NCI-H187 (cell line): ENCODE data around the gene ZNF148.

Experiments
- DNase-seq, 2 experiments: peaks; one replicate each; lab custom pipeline; 2025; lab: John Stamatoyannopoulos, UW

Gene ZNF148

GRCh38 chr3:125331243-125331642 is 43.9 kb downstream of the ZNF148 start:
- DNase-seq, result no peak

GRCh38 chr3:125326957-125327356 is 48.2 kb downstream of the ZNF148 start:
- DNase-seq, result no peak

GRCh38 chr3:125325746-125326145 is 49.4 kb downstream of the ZNF148 start:
- DNase-seq, result no peak

- DNase-seq, result no peak
These were observed 50.8 kb downstream of the ZNF148 start for GRCh38 chr3:125324341-125324740.

- DNase-seq, result no peak
These were observed 52.2 kb downstream of the ZNF148 start for GRCh38 chr3:125322917-125323316.

GRCh38 chr3:125322166-125322565 is 53.0 kb downstream of the ZNF148 start:
- no peak for DNase-seq

- DNase-seq, result no peak
These were observed 55.4 kb downstream of the ZNF148 start for GRCh38 chr3:125319765-125320164.

GRCh38 chr3:125318871-125319270 is 56.3 kb downstream of the ZNF148 start:
- no peak for DNase-seq

GRCh38 chr3:125318167-125318865 is 56.8 kb downstream of the ZNF148 start:
- peak in 1 of 2 experiments; percentile 8 for DNase-seq

- no peak for DNase-seq
These were observed 57.4 kb downstream of the ZNF148 start for GRCh38 chr3:125317761-125318160.

GRCh38 chr3:125316949-125317348 is 58.2 kb downstream of the ZNF148 start:
- DNase-seq, result no peak

- DNase-seq, result no peak
These were observed 58.9 kb downstream of the ZNF148 start for GRCh38 chr3:125316246-125316645.

GRCh38 chr3:125313060-125313635 is 62.0 kb downstream of the ZNF148 start:
- no peak for DNase-seq

GRCh38 chr3:125310623-125311081 is 64.5 kb downstream of the ZNF148 start:
- no peak for DNase-seq

- DNase-seq, result no peak
These were observed 65.6 kb downstream of the ZNF148 start for GRCh38 chr3:125309476-125309875.

GRCh38 chr3:125306620-125307019 is 68.5 kb downstream of the ZNF148 start:
- no peak for DNase-seq

- no peak for DNase-seq
These were observed 72.2 kb downstream of the ZNF148 start for GRCh38 chr3:125302932-125303331.

GRCh38 chr3:125300416-125300815 is 74.7 kb downstream of the ZNF148 start:
- no peak for DNase-seq

- no peak for DNase-seq
These were observed 80.7 kb downstream of the ZNF148 start for GRCh38 chr3:125294411-125294810.

GRCh38 chr3:125292015-125292414 is 83.1 kb downstream of the ZNF148 start:
- DNase-seq, result no peak

- DNase-seq, result no peak
These were observed 85.6 kb downstream of the ZNF148 start for GRCh38 chr3:125289429-125289981.

GRCh38 chr3:125287248-125287647 is 87.9 kb downstream of the ZNF148 start:
- no peak for DNase-seq

- DNase-seq, result no peak
These were observed 93.7 kb downstream of the ZNF148 start for GRCh38 chr3:125281381-125281780.
